Thyroid gland (tissue), 4 donors: ENCODE results near the gene PPP1R13B.

ENCODE experiments used
- POLR2A ChIP-seq, 2 donors: fragments of 450-650 bp; IDR thresholded peaks; one replicate each; pipeline ENCODE4 v1.6.1; 2017; ENCODE audit warnings: antibody characterized with exemption in 2 of 2, mild to moderate bottlenecking in 2 of 2, moderate library complexity in 1 of 2
- TF ChIP-seq, protein P1 (sequence below), 6 experiments: fragments of 200-600 bp in 3 of 6; fragments of 450-650 bp in 3 of 6; sonication (generic) in 3 of 6; IDR thresholded peaks; one replicate each; pipeline ENCODE4 v1.5.1; 2016 to 2019; ENCODE audit warnings: antibody characterized with exemption in 6 of 6, mild to moderate bottlenecking in 2 of 6, inconsistent platforms in 1 of 6, moderate library complexity in 1 of 6

- TF ChIP-seq, protein P1, sequence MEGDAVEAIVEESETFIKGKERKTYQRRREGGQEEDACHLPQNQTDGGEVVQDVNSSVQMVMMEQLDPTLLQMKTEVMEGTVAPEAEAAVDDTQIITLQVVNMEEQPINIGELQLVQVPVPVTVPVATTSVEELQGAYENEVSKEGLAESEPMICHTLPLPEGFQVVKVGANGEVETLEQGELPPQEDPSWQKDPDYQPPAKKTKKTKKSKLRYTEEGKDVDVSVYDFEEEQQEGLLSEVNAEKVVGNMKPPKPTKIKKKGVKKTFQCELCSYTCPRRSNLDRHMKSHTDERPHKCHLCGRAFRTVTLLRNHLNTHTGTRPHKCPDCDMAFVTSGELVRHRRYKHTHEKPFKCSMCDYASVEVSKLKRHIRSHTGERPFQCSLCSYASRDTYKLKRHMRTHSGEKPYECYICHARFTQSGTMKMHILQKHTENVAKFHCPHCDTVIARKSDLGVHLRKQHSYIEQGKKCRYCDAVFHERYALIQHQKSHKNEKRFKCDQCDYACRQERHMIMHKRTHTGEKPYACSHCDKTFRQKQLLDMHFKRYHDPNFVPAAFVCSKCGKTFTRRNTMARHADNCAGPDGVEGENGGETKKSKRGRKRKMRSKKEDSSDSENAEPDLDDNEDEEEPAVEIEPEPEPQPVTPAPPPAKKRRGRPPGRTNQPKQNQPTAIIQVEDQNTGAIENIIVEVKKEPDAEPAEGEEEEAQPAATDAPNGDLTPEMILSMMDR (IDR thresholded peaks at IDR 0.05), result no peak
- TF ChIP-seq POLR2A (IDR thresholded peaks at IDR 0.05), result no peak
These were observed 43.7 kb upstream of the PPP1R13B start for GRCh38 chr14:103890821-103891666.
